ENCODE results near the gene GSTCD.

Gene GSTCD

DNA sequence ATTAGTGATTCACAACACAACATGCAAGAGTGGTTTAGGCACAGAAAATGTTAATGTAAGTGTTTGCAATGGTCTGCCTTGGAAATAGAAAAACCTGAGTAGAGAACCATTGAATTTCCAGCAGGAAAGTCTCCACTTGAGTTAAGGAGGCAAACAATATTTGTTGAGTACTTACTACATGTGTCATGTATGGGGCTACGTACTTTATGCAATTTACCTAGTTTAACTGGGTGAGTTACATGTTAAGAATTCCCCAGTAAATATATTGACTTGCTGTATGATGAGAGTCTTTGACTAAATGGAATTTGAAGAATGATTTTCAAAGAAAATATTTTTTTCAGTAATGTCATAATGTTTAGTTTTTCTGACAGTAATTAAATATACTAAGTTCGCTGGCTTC lies 178.9 kb downstream of the GSTCD start:
- ChIA-PET POLR2A (no interaction called here), CTCF (no interaction called here)
- DNase-seq (ENCODE audit: extremely low spot score) = no peak
- TF ChIP-seq, protein P1, sequence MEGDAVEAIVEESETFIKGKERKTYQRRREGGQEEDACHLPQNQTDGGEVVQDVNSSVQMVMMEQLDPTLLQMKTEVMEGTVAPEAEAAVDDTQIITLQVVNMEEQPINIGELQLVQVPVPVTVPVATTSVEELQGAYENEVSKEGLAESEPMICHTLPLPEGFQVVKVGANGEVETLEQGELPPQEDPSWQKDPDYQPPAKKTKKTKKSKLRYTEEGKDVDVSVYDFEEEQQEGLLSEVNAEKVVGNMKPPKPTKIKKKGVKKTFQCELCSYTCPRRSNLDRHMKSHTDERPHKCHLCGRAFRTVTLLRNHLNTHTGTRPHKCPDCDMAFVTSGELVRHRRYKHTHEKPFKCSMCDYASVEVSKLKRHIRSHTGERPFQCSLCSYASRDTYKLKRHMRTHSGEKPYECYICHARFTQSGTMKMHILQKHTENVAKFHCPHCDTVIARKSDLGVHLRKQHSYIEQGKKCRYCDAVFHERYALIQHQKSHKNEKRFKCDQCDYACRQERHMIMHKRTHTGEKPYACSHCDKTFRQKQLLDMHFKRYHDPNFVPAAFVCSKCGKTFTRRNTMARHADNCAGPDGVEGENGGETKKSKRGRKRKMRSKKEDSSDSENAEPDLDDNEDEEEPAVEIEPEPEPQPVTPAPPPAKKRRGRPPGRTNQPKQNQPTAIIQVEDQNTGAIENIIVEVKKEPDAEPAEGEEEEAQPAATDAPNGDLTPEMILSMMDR (IDR thresholded peaks at IDR 0.05; ENCODE audit: control extremely low read depth, extremely low read depth, low read depth, missing control alignments) = no peak

DNA sequence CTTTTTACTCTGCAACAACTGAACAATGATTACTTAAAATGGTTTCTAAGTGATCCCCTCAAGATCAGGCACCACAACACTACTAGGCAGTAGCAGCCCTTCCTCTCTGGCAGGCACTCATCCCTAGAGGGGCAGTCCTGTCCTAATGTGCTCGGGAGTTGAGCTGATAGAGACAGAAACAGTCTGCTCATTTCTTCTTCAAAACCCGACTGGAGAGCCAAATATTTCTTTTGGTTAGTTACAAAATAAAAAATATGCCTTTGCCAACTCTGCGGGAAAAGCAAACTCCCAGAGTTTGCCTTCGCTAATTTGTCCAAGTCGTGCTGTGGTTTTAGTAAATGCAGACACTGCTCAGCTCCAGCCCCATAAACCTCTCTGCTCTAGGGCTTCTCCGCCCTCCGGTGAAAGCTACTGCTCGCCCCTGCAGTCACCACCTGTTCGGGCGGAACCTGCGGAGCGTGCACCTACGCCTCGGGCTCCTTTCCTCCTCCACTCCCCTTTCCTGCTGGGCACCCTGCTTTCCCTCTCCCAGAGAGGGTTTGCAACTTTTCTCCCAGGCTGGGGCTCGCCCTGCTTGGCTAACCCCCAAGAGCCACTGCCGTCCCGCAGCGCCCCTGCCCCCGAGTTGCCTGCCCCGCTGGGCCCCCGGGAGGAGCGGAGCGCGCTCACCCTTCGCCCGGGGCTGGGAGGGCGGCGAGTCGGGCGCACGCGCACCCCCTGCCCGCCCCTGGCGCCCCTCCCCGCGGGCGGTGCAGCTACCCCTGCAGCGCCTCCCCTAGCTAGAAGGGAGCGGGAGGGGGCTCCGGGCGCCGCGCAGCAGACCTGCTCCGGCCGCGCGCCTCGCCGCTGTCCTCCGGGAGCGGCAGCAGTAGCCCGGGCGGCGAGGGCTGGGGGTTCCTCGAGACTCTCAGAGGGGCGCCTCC lies 186.3 kb downstream of the GSTCD start, which contains the start of gene NPNT:
TSS of gene NPNT (plus strand) at position 812 of the 923 bp plus-strand sequence. CDS start 182 bp downstream, outside the sequence.
- POLR2A ChIA-PET = no interaction called here
- CTCF ChIA-PET = no interaction called here
- TF ChIP-seq, protein P1 (IDR thresholded peaks at IDR 0.05; ENCODE audit: control extremely low read depth, extremely low read depth, low read depth, missing control alignments) = no peak
- DNase-seq (ENCODE audit: extremely low spot score) = peak; percentile 69

DNA sequence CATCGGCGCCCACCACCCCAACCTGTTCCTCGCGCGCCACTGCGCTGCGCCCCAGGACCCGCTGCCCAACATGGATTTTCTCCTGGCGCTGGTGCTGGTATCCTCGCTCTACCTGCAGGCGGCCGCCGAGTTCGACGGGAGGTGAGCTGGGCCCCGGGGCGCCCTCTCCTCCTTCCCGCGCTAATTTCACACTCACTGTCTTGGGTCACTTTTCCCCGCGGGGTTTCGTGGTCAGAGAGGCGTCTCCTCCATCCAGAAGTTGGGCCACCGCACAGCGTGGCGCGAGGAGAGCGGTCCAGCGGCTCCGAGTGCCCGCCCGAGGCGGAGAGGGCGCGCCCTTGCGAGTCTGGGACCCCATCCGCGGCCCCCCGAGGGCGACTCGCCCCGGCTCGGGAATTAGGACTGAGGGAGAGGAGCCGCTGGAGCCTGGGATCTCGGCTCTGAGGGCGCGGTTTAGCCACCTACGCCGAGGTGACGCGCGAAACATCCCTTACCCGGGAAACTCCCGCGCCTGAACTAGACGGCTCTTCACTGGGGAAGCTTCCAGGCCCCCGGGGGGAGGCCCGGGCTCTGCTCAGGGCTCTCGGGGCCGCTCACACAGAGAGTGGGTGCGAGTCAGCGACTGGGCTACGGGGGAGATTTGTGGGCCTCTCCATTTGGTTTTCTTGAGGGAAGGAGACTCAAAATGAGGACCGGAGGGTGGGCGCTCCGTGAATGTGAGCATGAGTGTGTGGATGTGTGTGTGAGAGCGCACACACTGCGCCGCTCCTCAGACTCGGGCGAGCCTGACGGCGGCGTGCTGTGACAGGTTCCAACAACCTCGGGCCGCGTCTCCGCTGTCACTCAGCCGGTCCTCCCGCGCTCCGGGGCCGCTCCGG lies 187.2 kb downstream of the GSTCD start:
- POLR2A ChIA-PET = no interaction called here
- TF ChIP-seq, protein P1 (IDR thresholded peaks at IDR 0.05; ENCODE audit: control extremely low read depth, extremely low read depth, low read depth, missing control alignments) = no peak
- DNase-seq (ENCODE audit: extremely low spot score) = peak; percentile 67
- CTCF ChIA-PET = interaction anchor here (1.8 kb wide), 1 partner anchor 19 kb away, joined by 6 read pairs; no protein-coding TSS in a partner anchor

DNA sequence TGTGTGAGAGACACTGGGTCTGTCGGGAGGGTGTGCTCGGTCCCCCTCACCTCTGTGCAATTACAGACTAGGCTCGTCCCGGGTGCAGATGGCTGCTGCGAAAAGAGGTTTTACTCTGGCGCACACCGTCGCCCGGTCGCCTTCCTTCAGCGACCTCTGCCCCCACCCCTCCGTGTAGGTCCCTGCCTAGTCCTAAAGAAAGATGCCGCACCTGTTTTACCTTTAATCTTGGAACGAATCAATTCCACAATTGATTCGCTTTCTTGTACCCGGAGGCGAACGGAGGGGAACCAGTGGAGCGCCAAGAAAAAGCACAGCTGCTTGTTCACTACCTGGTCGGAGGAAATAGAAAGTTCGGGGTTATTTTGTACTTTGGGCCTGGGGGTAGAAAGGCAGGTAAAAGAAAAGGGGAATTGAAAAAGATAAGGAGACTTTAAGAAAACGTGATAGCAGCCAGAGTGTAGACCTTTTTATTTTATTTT lies 187.9 kb downstream of the GSTCD start:
- POLR2A ChIA-PET = no interaction called here
- peak; percentile 12 for DNase-seq (ENCODE audit: extremely low spot score)
- TF ChIP-seq, protein P1 (IDR thresholded peaks at IDR 0.05; ENCODE audit: control extremely low read depth, extremely low read depth, low read depth, missing control alignments) = no peak
- CTCF ChIA-PET = interaction anchor here (1.8 kb wide), 1 partner anchor 18 kb away, joined by 6 read pairs; no protein-coding TSS in a partner anchor
